ENCODE data around the gene ZSCAN5B. TPM values are rescaled to one million over a fixed set of nuclear protein-coding genes. Genes with fewer than 3 reads are reported as not detected.
"Not testable (repeated sequence)": the region's sequence is repeated elsewhere in the genome, so short reads cannot be mapped to it uniquely, and the experiment has no call there.

ZSCAN5B gene
- total and polyA plus RNA-seq, 2 of the 8 experiments (the other 6 are each of a cell fraction or from before 2014, with no cell fraction given), result not detected

GRCh38 chr19:56207581-56207980, 10.0 kb upstream of the ZSCAN5B start:
- H4K8ac ChIP-seq (ENCODE audit: extremely low read depth, insufficient read depth, low read length); H3K36me3 ChIP-seq (ENCODE audit: control insufficient read depth in 2 of 4, insufficient read depth in 4 of 4, low read length in 3 of 4); H3K4me3 ChIP-seq (ENCODE audit: extremely low read depth in 1 of 4, insufficient read depth in 2 of 4, low read depth in 3 of 4, low read length in 4 of 4); H2BK12ac ChIP-seq (ENCODE audit: low read depth, low read length); H2AK5ac ChIP-seq (ENCODE audit: low read depth, low read length); H4K20me1 ChIP-seq (replicated peaks in 1 of 2; ENCODE audit: control insufficient read depth in 1 of 2, insufficient read depth in 2 of 2, low read length in 2 of 2); H2BK20ac ChIP-seq (ENCODE audit: low read length); H3K27me3 ChIP-seq (replicated peaks in 1 of 4; ENCODE audit: control insufficient read depth in 3 of 4, extremely low read depth in 1 of 4, insufficient read depth in 3 of 4, low read length in 3 of 4); H3K14ac ChIP-seq (ENCODE audit: insufficient read length); H3K79me1 ChIP-seq (ENCODE audit: low read depth, low read length); H2BK15ac ChIP-seq (ENCODE audit: low read length); H2AFZ ChIP-seq (ENCODE audit: low read length); H2BK5ac ChIP-seq (ENCODE audit: low read depth, low read length); H3K23ac ChIP-seq (ENCODE audit: insufficient read length); H3K9ac ChIP-seq (replicated peaks in 1 of 4; ENCODE audit: extremely low read depth in 1 of 4, low read depth in 3 of 4, low read length in 3 of 4); H3K4ac ChIP-seq (replicated peaks; ENCODE audit: insufficient read length, low read depth, low read length); POLR2A ChIA-PET (ENCODE audit: partially characterized antibody); H4K91ac ChIP-seq (replicated peaks; ENCODE audit: insufficient read length, low read length); H4K5ac ChIP-seq (ENCODE audit: insufficient read length, low read depth, low read length); DNase-seq (ENCODE audit: low read depth in 1 of 2, low spot score in 2 of 2); H3K23me2 ChIP-seq (ENCODE audit: low read depth, low read length); H3K9me3 ChIP-seq (ENCODE audit: insufficient read depth in 2 of 2, low read depth in 1 of 2, low read length in 1 of 2); H3K4me1 ChIP-seq (replicated peaks in 1 of 4; ENCODE audit: control insufficient read depth in 3 of 4, insufficient read depth in 4 of 4, low read length in 3 of 4); H3K4me2 ChIP-seq (ENCODE audit: insufficient read depth in 1 of 2, low read depth in 2 of 2, low read length in 2 of 2); H2BK120ac ChIP-seq (replicated peaks; ENCODE audit: low read depth, low read length); H3K56ac ChIP-seq (replicated peaks; ENCODE audit: insufficient read length, low read depth, low read length); FAIRE-seq; H3K79me2 ChIP-seq (ENCODE audit: control insufficient read depth in 1 of 2, insufficient read depth in 2 of 2, low read length in 2 of 2); H3K27ac ChIP-seq (ENCODE audit: low read depth, low read length); H3K18ac ChIP-seq (ENCODE audit: extremely low read depth, low read length): not testable (repeated sequence)
- CTCF ChIA-PET (ENCODE audit: partially characterized antibody), result interaction anchor here (1.1 to 1.7 kb wide), 3 partner anchors 8 to 17 kb away, joined by 4 to 6 read pairs (median 4); no protein-coding TSS in a partner anchor
- 90% methylated on average over 3 of the region's 5 CpGs; no CpG with 5 or more reads in 1 of the 2 experiments for WGBS, 2 experiments (ENCODE audit: extremely low coverage in 1 of 2, insufficient coverage in 1 of 2, insufficient read length in 1 of 2, insufficient replicate concordance in 2 of 2, low coverage in 1 of 2, low lambda C conversion rate in 2 of 2, missing lambda C conversion rate in 1 of 2)
- TF ChIP-seq RAD21 (IDR thresholded peaks at IDR 0.05 in 1 of 2, conservative IDR thresholded peaks at IDR 0.05 in 1 of 2; ENCODE audit: low read depth in 2 of 2, low read length in 2 of 2), result peak; percentile 6 to 17; a peak in 2 of 4 replicates
- peak; percentile 11 to 24 (median 13); a peak in 2 of 4 replicates for TF ChIP-seq CTCF (IDR thresholded peaks at IDR 0.05; ENCODE audit: control extremely low read depth in 1 of 3, insufficient read depth in 1 of 3, low read depth in 1 of 3, low read length in 3 of 3)

All from H1 (cell line).